Epithelial cell of prostate (primary cell): Measurements from ENCODE around the gene SLC35F5.
"Not testable (repeated sequence)": the region's sequence is repeated elsewhere in the genome, so short reads cannot be mapped to it uniquely, and the experiment has no call there.

Experiments used
- DNase-seq: peaks from one replicate; pipeline ENCODE4 v3.0.0-alpha.2; 2011; ENCODE audit warnings: low read depth, low spot score
- H3K27ac ChIP-seq: fragments of 450-650 bp; 2 replicates; pipeline ENCODE4 v1.5.1; 2017; ENCODE audit warnings: mild to moderate bottlenecking

The SLC35F5 gene

GRCh38 chr2:113756355-113757137 is at the start of gene SLC35F5:
Gene SLC35F5 (minus strand): TSS chr2:113756642. CDS start chr2:113756409, 233 bp downstream.
- peak; percentile 41 for DNase-seq

GRCh38 chr2:113799375-113799774 is 42.9 kb upstream of the SLC35F5 start:
- no peak for DNase-seq
- H3K27ac ChIP-seq: no peak overlapping the region

More at GRCh38 chr2:113756355-113757137, at the start of gene SLC35F5:
- peak within 1 kb of the TSS; percentile 91 for H3K27ac ChIP-seq

- H3K27ac ChIP-seq: no peak overlapping the region
- DNase-seq: no peak
Measured at GRCh38 chr2:113797237-113797636, 40.8 kb upstream of the SLC35F5 start.

- H3K27ac ChIP-seq: no peak overlapping the region
- DNase-seq: no peak
Measured at GRCh38 chr2:113796592-113797175, 40.2 kb upstream of the SLC35F5 start.

- DNase-seq: no peak
- H3K27ac ChIP-seq: no peak overlapping the region
Measured at GRCh38 chr2:113795405-113795920, 39.0 kb upstream of the SLC35F5 start.

GRCh38 chr2:113791697-113792590 is 35.5 kb upstream of the SLC35F5 start:
- peak; percentile 20 for DNase-seq
- H3K27ac ChIP-seq: peak overlapping the region; percentile 46

- H3K27ac ChIP-seq: no peak overlapping the region
- DNase-seq: no peak
Measured at GRCh38 chr2:113784823-113785744, 28.6 kb upstream of the SLC35F5 start.

- H3K27ac ChIP-seq: no peak overlapping the region
- no peak for DNase-seq
Measured at GRCh38 chr2:113780472-113780871, 24.0 kb upstream of the SLC35F5 start.

- no peak for DNase-seq
- H3K27ac ChIP-seq: no peak overlapping the region
Measured at GRCh38 chr2:113777371-113777770, 20.9 kb upstream of the SLC35F5 start.

- H3K27ac ChIP-seq: no peak overlapping the region
- DNase-seq: no peak
Measured at GRCh38 chr2:113776949-113777348, 20.5 kb upstream of the SLC35F5 start.

- not testable (repeated sequence) for DNase-seq, H3K27ac ChIP-seq
Measured at GRCh38 chr2:113774616-113775015, 18.2 kb upstream of the SLC35F5 start.

GRCh38 chr2:113770929-113771328 is 14.5 kb upstream of the SLC35F5 start:
- H3K27ac ChIP-seq: no peak overlapping the region

GRCh38 chr2:113769555-113769954 is 13.1 kb upstream of the SLC35F5 start:
- H3K27ac ChIP-seq: no peak overlapping the region
- no peak for DNase-seq

More at GRCh38 chr2:113770929-113771328, 14.5 kb upstream of the SLC35F5 start:
- no peak for DNase-seq

- DNase-seq: no peak
- no peak overlapping the region for H3K27ac ChIP-seq
Measured at GRCh38 chr2:113768770-113769169, 12.3 kb upstream of the SLC35F5 start.

GRCh38 chr2:113767811-113768460 is 11.5 kb upstream of the SLC35F5 start:
- no peak overlapping the region for H3K27ac ChIP-seq
- no peak for DNase-seq

GRCh38 chr2:113765276-113765675 is 8.8 kb upstream of the SLC35F5 start:
- no peak for DNase-seq
- H3K27ac ChIP-seq: no peak overlapping the region

- DNase-seq: no peak
- H3K27ac ChIP-seq: no peak overlapping the region
Measured at GRCh38 chr2:113762377-113763118, 6.1 kb upstream of the SLC35F5 start.

- no peak overlapping the region for H3K27ac ChIP-seq
- DNase-seq: no peak
Measured at GRCh38 chr2:113760400-113760799, 4.0 kb upstream of the SLC35F5 start.
